AG04449 (cell line): ENCODE measurements around the gene IKZF2.

Experiments used
- CTCF ChIA-PET: fragments of 350-600 bp; formaldehyde crosslinking; extraction: SDS; loops from one replicate; lab custom pipeline; 2021; ENCODE audit warnings: antibody characterized with exemption; lab: Yijun Ruan, JAX
- POLR2A ChIA-PET: fragments of 400-600, 350-600 bp; formaldehyde crosslinking; extraction: SDS; loops from one replicate; lab custom pipeline; 2020; ENCODE audit warnings: antibody characterized with exemption, inconsistent platforms; lab: Yijun Ruan, JAX
- DNase-seq: peaks from one replicate; pipeline ENCODE4 v3.0.0-alpha.2; 2010; ENCODE audit warnings: low read depth, low spot score
- H3K4me3 ChIP-seq: 2 replicates; pipeline ENCODE4 v1.5.1; 2011; ENCODE audit warnings: low read depth, mild to moderate bottlenecking, control low read depth, low read length
- CTCF ChIP-seq: IDR thresholded peaks from one replicate; pipeline ENCODE4 v1.5.1; 2011; ENCODE audit warnings: mild to moderate bottlenecking, moderate library complexity, low read length, control low read depth, inconsistent platforms; ENCODE audit not compliant: insufficient read depth; ENCODE audit errors: missing control alignments

IKZF2 gene

GRCh38 chr2:212958133-212958532 lies 193.3 kb downstream of the IKZF2 start:
- no peak overlapping the region for H3K4me3 ChIP-seq
- TF ChIP-seq CTCF = no peak
- ChIA-PET POLR2A (interaction anchor here (1.1 kb wide), 1 partner anchor 12 kb away, joined by 3 read pairs; no protein-coding TSS in a partner anchor), CTCF (no interaction called here)
- DNase-seq = no peak

GRCh38 chr2:212957624-212958023 lies 193.8 kb downstream of the IKZF2 start:
- POLR2A ChIA-PET = interaction anchor here (1.1 kb wide), 1 partner anchor 12 kb away, joined by 3 read pairs; no protein-coding TSS in a partner anchor
- CTCF ChIA-PET = no interaction called here
- no peak for DNase-seq
- no peak for TF ChIP-seq CTCF
- no peak overlapping the region for H3K4me3 ChIP-seq

GRCh38 chr2:212956665-212957607 lies 194.5 kb downstream of the IKZF2 start:
- ChIA-PET POLR2A (no interaction called here), CTCF (interaction anchor here (0.7 kb wide), 1 partner anchor 196 kb away, joined by 3 read pairs; no protein-coding TSS in a partner anchor)
- no peak for TF ChIP-seq CTCF
- no peak for DNase-seq
- no peak overlapping the region for H3K4me3 ChIP-seq

- ChIA-PET CTCF (interaction anchor here (1.1 kb wide), 1 partner anchor 20 kb away, joined by 3 read pairs; no protein-coding TSS in a partner anchor), POLR2A (no interaction called here)
- no peak for TF ChIP-seq CTCF
- DNase-seq = no peak
- no peak overlapping the region for H3K4me3 ChIP-seq
Measured at GRCh38 chr2:212953170-212953920, 198.1 kb downstream of the IKZF2 start.

GRCh38 chr2:212949786-212950185 lies 201.6 kb downstream of the IKZF2 start:
- DNase-seq = no peak
- no peak for TF ChIP-seq CTCF
- POLR2A ChIA-PET = no interaction called here
- CTCF ChIA-PET = no interaction called here
- no peak overlapping the region for H3K4me3 ChIP-seq
